ENCODE results near the gene C4orf50.

Gene C4orf50

DNA sequence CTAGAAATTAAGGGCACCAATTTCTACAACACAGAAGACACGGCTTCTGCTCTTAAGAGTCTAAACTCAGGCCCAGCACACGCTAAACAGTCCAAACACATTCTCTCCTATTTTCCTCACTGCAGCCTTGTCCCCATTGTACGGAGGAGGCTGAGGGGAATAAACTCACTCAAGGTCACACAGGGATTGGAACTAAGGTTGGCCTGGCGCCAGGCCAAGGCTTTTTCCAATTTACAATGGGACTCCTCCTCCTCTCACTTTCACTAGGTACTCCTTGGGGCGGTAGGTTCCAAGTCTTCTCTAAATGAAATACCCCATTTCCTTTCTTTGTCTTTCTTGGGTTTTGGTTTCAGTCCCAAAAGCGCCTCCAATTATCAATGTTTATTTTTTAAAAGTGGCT lies 76.6 kb downstream of the C4orf50 start:
- Mint-ChIP-seq H3K4me3 (no peak overlapping the region), H3K27ac (no peak overlapping the region), H3K9me3 (peaks cover 5 to 25% of the 10 kb centered on the region in 2 donors), H3K27me3 (peaks cover 18% of the 10 kb centered on the region), H3K4me1 (no peaks in the 10 kb centered on the region)
- ATAC-seq = no peak
- no peak for DNase-seq

- Mint-ChIP-seq H3K27me3 (peaks cover 18% of the 10 kb centered on the region), H3K27ac (no peak overlapping the region), H3K4me3 (no peak overlapping the region), H3K9me3 (peaks cover 5 to 25% of the 10 kb centered on the region in 2 donors), H3K4me1 (no peaks in the 10 kb centered on the region)
- DNase-seq (no peak), ATAC-seq (no peak)
Observed at GRCh38 chr4:5940470-5941203, 77.6 kb downstream of the C4orf50 start.

GRCh38 chr4:5933996-5934831 lies 84.0 kb downstream of the C4orf50 start:
- Mint-ChIP-seq H3K4me3 (no peak overlapping the region), H3K27me3 (no peaks in the 10 kb centered on the region), H3K27ac (peak overlapping the region in 1 of 2 donors; percentile 75), H3K4me1 (no peaks in the 10 kb centered on the region), H3K9me3 (no peaks in the 10 kb centered on the region)
- DNase-seq (no peak), ATAC-seq (no peak)

DNA sequence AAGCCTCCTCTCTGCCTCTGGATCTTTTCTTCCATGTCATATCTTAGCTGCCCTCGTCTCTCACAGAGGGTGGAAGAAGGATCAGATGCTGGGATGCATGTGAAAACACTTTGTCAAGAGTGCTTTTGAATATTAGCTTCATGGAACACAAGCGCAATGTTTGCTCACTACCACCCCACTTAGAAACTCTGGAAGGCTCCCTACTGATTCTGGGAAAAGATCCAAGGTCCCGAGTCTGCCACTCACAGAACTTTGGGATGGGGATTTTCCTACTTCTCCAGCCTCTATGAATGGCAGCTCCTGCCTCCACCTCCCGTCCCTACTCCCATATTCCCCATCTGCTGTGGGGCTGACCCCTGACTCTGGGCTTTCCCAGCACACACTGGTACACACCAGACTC lies 85.1 kb downstream of the C4orf50 start:
- DNase-seq = no peak
- ATAC-seq = no peak
- Mint-ChIP-seq H3K4me3 (no peak overlapping the region), H3K9me3 (no peaks in the 10 kb centered on the region), H3K27me3 (no peaks in the 10 kb centered on the region), H3K4me1 (no peaks in the 10 kb centered on the region), H3K27ac (no peak overlapping the region)

GRCh38 chr4:5932035-5932568 lies 86.1 kb downstream of the C4orf50 start:
- ATAC-seq = no peak

GRCh38 chr4:5931526-5931925 lies 86.7 kb downstream of the C4orf50 start:
- Mint-ChIP-seq H3K4me3 (no peak overlapping the region), H3K4me1 (no peaks in the 10 kb centered on the region), H3K27me3 (no peaks in the 10 kb centered on the region), H3K9me3 (no peaks in the 10 kb centered on the region), H3K27ac (no peak overlapping the region)
- ATAC-seq (no peak), DNase-seq (no peak)

More at GRCh38 chr4:5932035-5932568, 86.1 kb downstream of the C4orf50 start:
- Mint-ChIP-seq H3K9me3 (no peaks in the 10 kb centered on the region), H3K4me1 (no peaks in the 10 kb centered on the region), H3K4me3 (no peak overlapping the region), H3K27ac (no peak overlapping the region), H3K27me3 (no peaks in the 10 kb centered on the region)
- no peak for DNase-seq

- no peaks in the 10 kb centered on the region for H3K4me1 Mint-ChIP-seq
- ATAC-seq (no peak), DNase-seq (no peak)
- H3K27me3 Mint-ChIP-seq = no peaks in the 10 kb centered on the region
- H3K4me3 Mint-ChIP-seq = no peak overlapping the region
- no peak overlapping the region for H3K27ac Mint-ChIP-seq
- H3K9me3 Mint-ChIP-seq = no peaks in the 10 kb centered on the region
Observed at GRCh38 chr4:5930876-5931275, 87.4 kb downstream of the C4orf50 start.

DNA sequence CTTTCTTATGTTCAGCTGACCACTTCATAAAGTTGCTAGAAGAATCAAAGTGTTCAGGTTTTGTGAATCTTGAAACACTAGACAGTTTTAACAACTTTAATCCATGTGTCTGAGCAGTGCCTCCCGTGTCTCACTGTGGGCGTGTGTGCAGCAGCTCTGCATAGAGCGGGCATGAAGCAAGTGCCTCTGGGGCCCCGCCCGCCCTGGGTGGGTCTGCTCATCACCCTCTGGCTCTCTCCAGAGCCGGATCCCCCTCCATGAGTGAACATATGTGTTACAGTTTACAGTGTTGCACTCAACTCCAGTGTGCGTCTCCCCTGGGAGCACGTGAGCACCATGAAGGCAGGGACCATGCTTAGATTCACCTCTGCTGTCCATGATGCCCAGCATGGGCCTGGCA lies 87.8 kb downstream of the C4orf50 start:
- ATAC-seq = no peak
- H3K27me3 Mint-ChIP-seq = no peaks in the 10 kb centered on the region

GRCh38 chr4:5928844-5929420 lies 89.3 kb downstream of the C4orf50 start:
- H3K4me1 Mint-ChIP-seq = no peaks in the 10 kb centered on the region
- H3K27me3 Mint-ChIP-seq = no peaks in the 10 kb centered on the region
- H3K9me3 Mint-ChIP-seq = no peaks in the 10 kb centered on the region
- DNase-seq = no peak
- ATAC-seq = no peak
- H3K4me3 Mint-ChIP-seq = no peak overlapping the region
- H3K27ac Mint-ChIP-seq = no peak overlapping the region

More for the DNA sequence above, 87.8 kb downstream of the C4orf50 start:
- Mint-ChIP-seq H3K4me1 (no peaks in the 10 kb centered on the region), H3K9me3 (no peaks in the 10 kb centered on the region), H3K4me3 (no peak overlapping the region), H3K27ac (no peak overlapping the region)
- DNase-seq = no peak

DNA sequence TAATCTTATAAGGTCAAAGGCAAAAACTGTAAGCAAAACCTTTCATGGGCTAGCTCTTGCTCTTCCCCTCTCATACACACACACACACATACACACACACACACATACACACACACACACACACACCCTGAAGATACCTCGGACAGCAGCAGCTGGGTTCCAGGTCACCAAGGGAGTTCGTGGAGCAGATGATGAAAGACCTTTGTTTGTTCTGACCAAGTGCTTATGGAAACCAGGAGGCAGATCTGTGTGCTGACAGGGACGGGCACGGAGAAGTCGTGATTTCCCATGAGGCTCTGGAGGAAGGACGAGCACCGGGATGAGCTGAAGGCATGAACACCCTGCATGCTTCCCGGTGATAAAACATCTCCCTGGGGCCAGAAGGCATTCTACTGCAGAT lies 90.0 kb downstream of the C4orf50 start:
- no peaks in the 10 kb centered on the region for H3K4me1 Mint-ChIP-seq
- DNase-seq = no peak
- no peak overlapping the region for H3K4me3 Mint-ChIP-seq
- H3K9me3 Mint-ChIP-seq = no peaks in the 10 kb centered on the region
- no peak overlapping the region for H3K27ac Mint-ChIP-seq
- no peaks in the 10 kb centered on the region for H3K27me3 Mint-ChIP-seq
- no peak for ATAC-seq

- no peak for ATAC-seq
- Mint-ChIP-seq H3K4me3 (no peak overlapping the region), H3K9me3 (no peaks in the 10 kb centered on the region), H3K27ac (no peak overlapping the region), H3K4me1 (no peaks in the 10 kb centered on the region), H3K27me3 (no peaks in the 10 kb centered on the region)
- DNase-seq = no peak
Observed at GRCh38 chr4:5927747-5928146, 90.5 kb downstream of the C4orf50 start.

DNA sequence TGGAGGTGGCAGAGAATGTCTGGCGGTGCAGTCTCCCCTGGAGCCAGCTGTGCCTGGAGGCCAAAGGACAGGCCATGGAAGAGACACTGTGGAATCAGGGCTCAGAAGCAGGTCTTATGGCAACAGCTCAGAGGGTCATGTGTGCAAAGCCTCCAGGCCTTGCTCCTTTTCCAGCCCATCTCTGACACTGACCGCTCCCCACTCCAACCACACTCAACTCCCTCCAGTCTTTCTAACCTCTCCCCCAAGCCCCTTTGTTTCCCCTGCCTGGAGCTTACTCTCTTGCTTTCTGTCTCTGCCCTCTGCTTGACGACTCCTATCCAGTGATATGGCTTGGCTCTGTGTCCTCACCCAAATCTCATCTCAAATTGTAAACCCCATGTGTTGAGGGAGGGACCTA lies 91.1 kb downstream of the C4orf50 start:
- DNase-seq (no peak), ATAC-seq (no peak)
- Mint-ChIP-seq H3K27me3 (no peaks in the 10 kb centered on the region), H3K4me1 (no peaks in the 10 kb centered on the region), H3K4me3 (no peak overlapping the region), H3K9me3 (no peaks in the 10 kb centered on the region), H3K27ac (no peak overlapping the region)

- H3K4me3 Mint-ChIP-seq = no peak overlapping the region
- no peak overlapping the region for H3K27ac Mint-ChIP-seq
- no peaks in the 10 kb centered on the region for H3K4me1 Mint-ChIP-seq
- no peak for DNase-seq
- H3K9me3 Mint-ChIP-seq = no peaks in the 10 kb centered on the region
- ATAC-seq = no peak
- peaks cover 3% of the 10 kb centered on the region for H3K27me3 Mint-ChIP-seq
Observed at GRCh38 chr4:5926598-5926997, 91.6 kb downstream of the C4orf50 start.

GRCh38 chr4:5925419-5926200 lies 92.6 kb downstream of the C4orf50 start:
- H3K27ac Mint-ChIP-seq = no peak overlapping the region
- no peak overlapping the region for H3K4me3 Mint-ChIP-seq
- DNase-seq (no peak), ATAC-seq (no peak)
- no peaks in the 10 kb centered on the region for H3K4me1 Mint-ChIP-seq
- peaks cover 11% of the 10 kb centered on the region for H3K27me3 Mint-ChIP-seq
- no peaks in the 10 kb centered on the region for H3K9me3 Mint-ChIP-seq

GRCh38 chr4:5924461-5925125 lies 93.6 kb downstream of the C4orf50 start:
- no peak overlapping the region for H3K4me3 Mint-ChIP-seq
- ATAC-seq = no peak

More at GRCh38 chr4:5924461-5925125, 93.6 kb downstream of the C4orf50 start:
- no peaks in the 10 kb centered on the region for H3K4me1 Mint-ChIP-seq
- peaks cover 11% of the 10 kb centered on the region for H3K27me3 Mint-ChIP-seq
- no peaks in the 10 kb centered on the region for H3K9me3 Mint-ChIP-seq
- no peak for DNase-seq
- H3K27ac Mint-ChIP-seq = no peak overlapping the region

All from stimulated activated naive CD8-positive, alpha-beta T cell treated with anti-CD3 and anti-CD28 coated beads, Interleukin-15, amount 100 ng/mL, for 72 hours (primary cell).